H1 (cell line): ENCODE results near the gene LRBA. TPM values are rescaled to one million over a fixed set of nuclear protein-coding genes. Genes with fewer than 3 reads are reported as not detected.

ENCODE experiments used
- CTCF ChIA-PET: fragments of 300-600 bp; sonication (Branson Sonifier 250); formaldehyde crosslinking; loops from one replicate; lab custom pipeline; 2021; ENCODE audit not compliant: partially characterized antibody; lab: Charles Lee
- POLR2A ChIA-PET: fragments of 300-600 bp; sonication (Branson Sonifier 250); formaldehyde crosslinking; loops from one replicate; lab custom pipeline; 2021; ENCODE audit warnings: inconsistent platforms; ENCODE audit not compliant: partially characterized antibody; lab: Charles Lee
- DNase-seq, 2 experiments: peaks; one replicate each; pipeline versions ENCODE4 v3.0.0 to v3.0.0-alpha.2; 2010 to 2022; ENCODE audit warnings: low spot score in 2 of 2, low read depth in 1 of 2, mixed read lengths in 1 of 2
- FAIRE-seq: peaks from 2 replicates; lab custom pipeline; 2011; peaks lifted over from hg19 to GRCh38; lab: Jason Lieb, UNC
- H2AFZ ChIP-seq: 2 replicates; pipeline ENCODE4 v1.8.1; 2012; ENCODE audit warnings: low read length, inconsistent platforms
- H2AK5ac ChIP-seq: 2 replicates; pipeline ENCODE4 v1.6.1; 2013; ENCODE audit warnings: low read depth, low read length
- H2BK120ac ChIP-seq: replicated peaks from 2 replicates; pipeline ENCODE3; 2013; ENCODE audit warnings: low read depth, low read length, inconsistent platforms
- H2BK12ac ChIP-seq: 2 replicates; pipeline ENCODE4 v1.6.1; 2013; ENCODE audit warnings: low read depth, low read length
- H2BK15ac ChIP-seq: 2 replicates; pipeline ENCODE4 v1.6.1; 2013; ENCODE audit warnings: low read length
- H2BK20ac ChIP-seq: 2 replicates; pipeline ENCODE4 v1.6.1; 2013; ENCODE audit warnings: low read length
- H2BK5ac ChIP-seq: 2 replicates; pipeline ENCODE4 v1.6.1; 2013; ENCODE audit warnings: low read depth, low read length
- H3K14ac ChIP-seq: 2 replicates; pipeline ENCODE4 v1.6.1; 2013; ENCODE audit warnings: inconsistent platforms; ENCODE audit not compliant: insufficient read length
- H3K18ac ChIP-seq: 2 replicates; pipeline ENCODE4 v1.6.1; 2013; ENCODE audit warnings: low read length; ENCODE audit errors: extremely low read depth
- H3K23ac ChIP-seq: 2 replicates; pipeline ENCODE4 v1.6.1; 2013; ENCODE audit warnings: inconsistent platforms; ENCODE audit not compliant: insufficient read length
- H3K23me2 ChIP-seq: 2 replicates; pipeline ENCODE4 v1.6.1; 2013; ENCODE audit warnings: low read depth, low read length
- H3K27ac ChIP-seq: 2 replicates; pipeline ENCODE4 v1.6.1; 2011; ENCODE audit warnings: low read depth, low read length, inconsistent platforms
- H3K27me3 ChIP-seq, 4 experiments: replicated peaks in 1 of 4; 1 replicate in 1 of 4; 2 replicates in 3 of 4; pipeline versions ENCODE4 v1.6.1 to v1.8.1; 2011 to 2013; ENCODE audit warnings: low read length in 3 of 4, mild to moderate bottlenecking in 3 of 4, inconsistent platforms in 2 of 4, mixed read lengths in 2 of 4, moderate library complexity in 1 of 4; ENCODE audit not compliant: control insufficient read depth in 3 of 4, insufficient read depth in 3 of 4; ENCODE audit errors: extremely low read depth in 1 of 4
- H3K36me3 ChIP-seq, 4 experiments: 2 replicates each; pipeline versions ENCODE4 v1.6.1 to v1.8.1; 2011 to 2013; ENCODE audit warnings: mild to moderate bottlenecking in 4 of 4, low read length in 3 of 4, moderate library complexity in 2 of 4, control low read depth in 1 of 4, inconsistent platforms in 1 of 4; ENCODE audit not compliant: insufficient read depth in 4 of 4, control insufficient read depth in 2 of 4
- H3K4ac ChIP-seq: replicated peaks from 2 replicates; pipeline ENCODE3; 2013; ENCODE audit warnings: low read length, low read depth, mixed read lengths, inconsistent platforms; ENCODE audit not compliant: insufficient read length
- H3K4me1 ChIP-seq, 4 experiments: replicated peaks in 1 of 4; 1 replicate in 1 of 4; 2 replicates in 3 of 4; pipeline versions ENCODE4 v1.6.1 to v1.8.1; 2011 to 2013; ENCODE audit warnings: low read length in 3 of 4, inconsistent platforms in 2 of 4, mixed read lengths in 1 of 4; ENCODE audit not compliant: insufficient read depth in 4 of 4, control insufficient read depth in 3 of 4
- H3K4me2 ChIP-seq, 2 experiments: 2 replicates each; pipeline versions ENCODE4 v1.6.1 to v1.8.1; 2011 to 2013; ENCODE audit warnings: low read depth in 2 of 2, low read length in 2 of 2, control low read depth in 1 of 2, inconsistent platforms in 1 of 2, mild to moderate bottlenecking in 1 of 2; ENCODE audit not compliant: insufficient read depth in 1 of 2
- H3K4me3 ChIP-seq, 4 experiments: fragments of 200-600, 300-600 bp in 1 of 4; sonication (generic), shearing (Covaris generic), sonication (Bioruptor Twin) in 1 of 4; 2 replicates each; pipeline versions ENCODE4 v1.5.1 to v1.8.1; 2011 to 2016; ENCODE audit warnings: low read length in 4 of 4, low read depth in 3 of 4, control low read depth in 2 of 4, inconsistent platforms in 2 of 4, mild to moderate bottlenecking in 2 of 4, mixed read lengths in 1 of 4, moderate library complexity in 1 of 4; ENCODE audit not compliant: insufficient read depth in 2 of 4; ENCODE audit errors: extremely low read depth in 1 of 4
- H3K56ac ChIP-seq: replicated peaks from 2 replicates; pipeline ENCODE3; 2013; ENCODE audit warnings: low read depth, mild to moderate bottlenecking, mixed read lengths, low read length, inconsistent platforms; ENCODE audit not compliant: insufficient read length
- H3K79me1 ChIP-seq: 2 replicates; pipeline ENCODE4 v1.6.1; 2013; ENCODE audit warnings: low read depth, low read length, control low read depth
- H3K79me2 ChIP-seq, 2 experiments: 2 replicates each; pipeline versions ENCODE4 v1.6.1 to v1.8.1; 2012 to 2013; ENCODE audit warnings: low read length in 2 of 2, mild to moderate bottlenecking in 2 of 2, inconsistent platforms in 1 of 2; ENCODE audit not compliant: insufficient read depth in 2 of 2, control insufficient read depth in 1 of 2
- H3K9ac ChIP-seq, 4 experiments: replicated peaks in 1 of 4; 1 replicate in 1 of 4; 2 replicates in 3 of 4; pipeline versions ENCODE4 v1.6.1 to v1.8.1; 2011 to 2013; ENCODE audit warnings: low read depth in 3 of 4, low read length in 3 of 4, control low read depth in 2 of 4, mild to moderate bottlenecking in 2 of 4, moderate library complexity in 2 of 4, inconsistent platforms in 1 of 4; ENCODE audit errors: extremely low read depth in 1 of 4
- H3K9me3 ChIP-seq, 2 experiments: 2 replicates each; pipeline versions ENCODE4 v1.6.1 to v1.8.1; 2012 to 2013; ENCODE audit warnings: mild to moderate bottlenecking in 2 of 2, moderate library complexity in 2 of 2, control low read depth in 1 of 2, inconsistent platforms in 1 of 2, low read depth in 1 of 2, low read length in 1 of 2, mixed read lengths in 1 of 2; ENCODE audit not compliant: insufficient read depth in 2 of 2
- H4K20me1 ChIP-seq, 2 experiments: replicated peaks in 1 of 2; 2 replicates each; pipeline versions ENCODE3 to v1.8.1; 2011 to 2013; ENCODE audit warnings: inconsistent platforms in 2 of 2, low read length in 2 of 2, mild to moderate bottlenecking in 1 of 2; ENCODE audit not compliant: insufficient read depth in 2 of 2, control insufficient read depth in 1 of 2
- H4K5ac ChIP-seq: 2 replicates; pipeline ENCODE4 v1.6.1; 2013; ENCODE audit warnings: low read length, low read depth, mixed read lengths, inconsistent platforms; ENCODE audit not compliant: insufficient read length
- H4K8ac ChIP-seq: 2 replicates; pipeline ENCODE4 v1.8.0; 2013; ENCODE audit warnings: mild to moderate bottlenecking, moderate library complexity, low read length, inconsistent platforms; ENCODE audit not compliant: insufficient read depth; ENCODE audit errors: extremely low read depth
- H4K91ac ChIP-seq: replicated peaks from 2 replicates; pipeline ENCODE3; 2013; ENCODE audit warnings: low read length, mixed read lengths, inconsistent platforms; ENCODE audit not compliant: insufficient read length
- BACH1 ChIP-seq: IDR thresholded peaks from 2 replicates; pipeline ENCODE4 v1.6.1; 2012; ENCODE audit warnings: low read length, improper control_type of control experiment
- CBX8 ChIP-seq: fragments of 300-800, 300-1000 bp; sonication (generic); IDR thresholded peaks from 2 replicates; pipeline ENCODE4 v1.7.1; 2016; ENCODE audit warnings: low read depth, low read length, borderline replicate concordance
- CEBPB ChIP-seq: IDR thresholded peaks from 2 replicates; pipeline ENCODE4 v1.6.1; 2012; ENCODE audit warnings: low read depth, low read length
- CTBP2 ChIP-seq: IDR thresholded peaks from 2 replicates; pipeline ENCODE4 v1.7.0; 2011; ENCODE audit warnings: borderline replicate concordance, mild to moderate bottlenecking, moderate library complexity, mixed read lengths, low read length; ENCODE audit not compliant: insufficient read depth, insufficient read length
- EGR1 ChIP-seq: IDR thresholded peaks from 2 replicates; pipeline ENCODE4 v1.6.1; 2011; ENCODE audit warnings: low read depth, low read length, borderline replicate concordance
- GABPA ChIP-seq: IDR thresholded peaks from 2 replicates; pipeline ENCODE4 v1.6.1; 2011; ENCODE audit warnings: mild to moderate bottlenecking, low read length, moderate library complexity, borderline replicate concordance; ENCODE audit not compliant: insufficient read depth
- JUND ChIP-seq: IDR thresholded peaks from 2 replicates; pipeline ENCODE4 v1.6.1; 2011; ENCODE audit warnings: mild to moderate bottlenecking, improper control_type of control experiment, low read length
- KDM5A ChIP-seq: fragments of 200-600 bp; IDR thresholded peaks from 2 replicates; pipeline ENCODE4 v1.7.1; 2012; ENCODE audit warnings: mild to moderate bottlenecking, low read length, inconsistent platforms, mixed read lengths
- POLR2AphosphoS5 ChIP-seq: IDR thresholded peaks from 2 replicates; pipeline ENCODE4 v1.6.1; 2011; ENCODE audit warnings: low read depth, low read length
- RAD21 ChIP-seq, 2 experiments: IDR thresholded peaks in 1 of 2; conservative IDR thresholded peaks in 1 of 2; 2 replicates each; pipeline ENCODE4 v1.6.1; 2011; ENCODE audit warnings: low read depth in 2 of 2, low read length in 2 of 2, improper control_type of control experiment in 1 of 2, inconsistent platforms in 1 of 2, mild to moderate bottlenecking in 1 of 2, moderate library complexity in 1 of 2
- SAP30 ChIP-seq: fragments of 300-600 bp; sonication (generic); IDR thresholded peaks from 2 replicates; pipeline ENCODE4 v1.7.1; 2012; ENCODE audit warnings: low read length, moderate library complexity, mild to moderate bottlenecking, inconsistent platforms; ENCODE audit not compliant: insufficient read depth, insufficient replicate concordance
- SP2 ChIP-seq: IDR thresholded peaks from 2 replicates; pipeline ENCODE4 v1.6.1; 2012; ENCODE audit warnings: mild to moderate bottlenecking, low read length, inconsistent platforms
- TAF7 ChIP-seq: optimal IDR thresholded peaks from 2 replicates; pipeline ENCODE3; 2011; ENCODE audit warnings: low read depth, mild to moderate bottlenecking, inconsistent platforms, low read length, moderate library complexity, borderline replicate concordance
- TCF12 ChIP-seq: IDR thresholded peaks from 2 replicates; pipeline ENCODE4 v1.6.1; 2011; ENCODE audit warnings: low read depth, mild to moderate bottlenecking, low read length
- WGBS, 2 experiments: shearing (Covaris generic) in 1 of 2; methylation state at CpG; one replicate each; pipeline versions ENCODE4 v1.1.6 to v1.1.7; 2013 to 2015; ENCODE audit warnings: low lambda C conversion rate in 2 of 2, mixed read lengths in 2 of 2, inconsistent platforms in 1 of 2, low coverage in 1 of 2, missing lambda C conversion rate in 1 of 2; ENCODE audit not compliant: insufficient replicate concordance in 2 of 2, insufficient coverage in 1 of 2, insufficient read length in 1 of 2; ENCODE audit errors: extremely low coverage in 1 of 2, missing lambda C conversion rate in 1 of 2; 5-methylcytosine and 5-hydroxymethylcytosine counted together
- polyA plus RNA-seq, 7 experiments: library from polyadenylated mRNA; depleted of rRNA in 3 of 7; stranded (reverse) in 5 of 7; unstranded in 2 of 7; fragments of >200 nt in 5 of 7; fragments of 200-250 nt in 2 of 7; gene quantifications; 1 replicate in 5 of 7; 2 replicates in 1 of 7; 4 replicates in 1 of 7; pipeline versions ENCODE4 v1.2.1 to v1.2.3, GENCODE V29; 2011 to 2013; ENCODE audit warnings: missing spikeins in 2 of 7, mixed read lengths in 2 of 7
- total RNA-seq: library from RNA; stranded (reverse); fragmentation: NEBNext Ultra II Directional; extraction: Animal tissue kit (Norgen Biotek cat#: 25700); gene quantifications from 2 replicates; pipeline ENCODE4 v1.2.1, GENCODE V29; 2021
- TF ChIP-seq, protein P1 (sequence below): IDR thresholded peaks from 2 replicates; pipeline ENCODE4 v1.6.1; 2012; ENCODE audit warnings: inconsistent platforms

LRBA gene
- total and polyA plus RNA-seq, 2 of the 8 experiments (the other 6 are each of a cell fraction or from before 2014, with no cell fraction given) = 54.6 to 83.2 TPM

DNA sequence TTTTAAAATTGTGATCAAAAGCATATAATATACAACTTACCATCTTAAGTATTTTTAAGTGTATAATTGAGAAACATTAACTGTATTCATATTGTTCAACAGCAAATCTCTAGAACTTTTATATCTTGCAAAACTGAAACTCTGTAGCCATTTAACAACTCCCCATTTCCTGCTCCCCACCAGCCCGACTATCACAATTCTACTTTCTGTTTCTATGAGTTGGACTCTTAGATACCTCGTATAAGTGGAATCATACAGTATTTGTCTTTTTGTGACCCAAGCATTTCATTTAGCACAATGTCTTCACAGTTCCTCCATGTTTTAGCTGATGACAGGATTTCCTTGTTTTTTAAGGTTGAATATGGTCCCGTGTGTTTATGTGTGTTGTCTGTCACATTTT lies 106.0 kb downstream of the LRBA start:
- Histone ChIP-seq H2BK12ac (no peak overlapping the region), H3K18ac (no peak overlapping the region)
- CTCF ChIA-PET = interaction anchor here (1.1 kb wide), 1 partner anchor 52 kb away, joined by 3 read pairs; no protein-coding TSS in a partner anchor

More for the DNA sequence above, 106.0 kb downstream of the LRBA start:
- Histone ChIP-seq H4K20me1 (no peaks in the 10 kb centered on the region), H3K4me2 (no peak overlapping the region), H2AK5ac (no peak overlapping the region), H2BK120ac (no peak overlapping the region), H3K14ac (no peak overlapping the region), H4K91ac (no peak overlapping the region), H3K9me3 (no peaks in the 10 kb centered on the region), H2BK5ac (no peak overlapping the region), H2BK20ac (no peak overlapping the region), H3K27ac (no peak overlapping the region), H2AFZ (no peak overlapping the region), H3K4me3 (no peak overlapping the region), H3K4ac (no peak overlapping the region), H3K23ac (no peak overlapping the region), H3K56ac (no peak overlapping the region), H3K79me1 (no peaks in the 10 kb centered on the region; the same call in 1 of the 2 replicates), H3K9ac (no peak overlapping the region)
- FAIRE-seq (peak; percentile 19), DNase-seq (no peak)
- POLR2A ChIA-PET = no interaction called here
- WGBS, 2 experiments = 80% methylated on average over 3 of the region's 3 CpGs; no CpG with 5 or more reads in 1 of the 2 experiments
- TF ChIP-seq BACH1 (no peak), CBX8 (no peak), RAD21 (IDR thresholded peaks at IDR 0.05 in 1 of 2, conservative IDR thresholded peaks at IDR 0.05 in 1 of 2; ENCODE audit: low read depth in 2 of 2, low read length in 2 of 2) (no peak), CEBPB (no peak), SAP30 (no peak), JUND (no peak), KDM5A (no peak), SP2 (no peak), EGR1 (no peak), TAF7 (no peak), TCF12 (no peak), POLR2AphosphoS5 (no peak), GABPA (no peak), CTBP2 (no peak)
- TF ChIP-seq, protein P1, sequence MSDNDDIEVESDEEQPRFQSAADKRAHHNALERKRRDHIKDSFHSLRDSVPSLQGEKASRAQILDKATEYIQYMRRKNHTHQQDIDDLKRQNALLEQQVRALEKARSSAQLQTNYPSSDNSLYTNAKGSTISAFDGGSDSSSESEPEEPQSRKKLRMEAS = no peak
- TF ChIP-seq, all 59 proteins: peak for 0
- H4K5ac ChIP-seq = no peak overlapping the region
- H3K36me3 ChIP-seq = peaks cover 0 to 32% (median 5%) of the 10 kb centered on the region in 4 experiments; a peak in 6 of 8 replicates
- H2BK15ac ChIP-seq = no peak overlapping the region
- H3K4me1 ChIP-seq = no peaks in the 10 kb centered on the region
- no peaks in the 10 kb centered on the region for H3K27me3 ChIP-seq
- H3K79me2 ChIP-seq = no peaks in the 10 kb centered on the region
- H4K8ac ChIP-seq = no peak overlapping the region
- H3K23me2 ChIP-seq = no peaks in the 10 kb centered on the region
